Natural killer cell (primary cell): ENCODE results near the gene ELP4. TPM values are rescaled to one million over a fixed set of nuclear protein-coding genes. Genes with fewer than 3 reads are reported as not detected.
A peak's percentile ranks its signal among the peaks of the same experiment; 100 is the strongest.

Source experiments
- ATAC-seq, 3 donors: fragments of 150-1000 bp in 2 of 3; fragments of 200-7000 bp in 1 of 3; cut with Tn5 transposase; 1 replicate in 1 of 3; 2 replicates in 2 of 3; pipeline ENCODE4 v1.10.0; 2021; ENCODE audit warnings: mild to moderate bottlenecking in 2 of 3, moderate library complexity in 2 of 3
- DNase-seq, 2 donors: peaks; one replicate each; pipeline versions ENCODE4 v3.0.0 to v3.0.0-alpha.2; 2013 to 2021; ENCODE audit warnings: mixed read lengths in 1 of 2
- H3K27ac ChIP-seq: one replicate; pipeline ENCODE4 v1.5.1; 2013; ENCODE audit warnings: mild to moderate bottlenecking, low read length
- H3K27me3 ChIP-seq: one replicate; pipeline ENCODE4 v1.6.1; 2013; ENCODE audit warnings: low read length; ENCODE audit not compliant: control insufficient read depth, insufficient read depth
- H3K36me3 ChIP-seq: one replicate; pipeline ENCODE4 v1.6.1; 2013; ENCODE audit warnings: low read length; ENCODE audit not compliant: control insufficient read depth, insufficient read depth
- H3K4me1 ChIP-seq: one replicate; pipeline ENCODE4 v1.6.1; 2013; ENCODE audit warnings: low read length; ENCODE audit not compliant: control insufficient read depth, insufficient read depth
- H3K4me3 ChIP-seq: one replicate; pipeline ENCODE4 v1.5.1; 2013; ENCODE audit warnings: low read length
- H3K9me3 ChIP-seq: one replicate; pipeline ENCODE4 v1.6.1; 2013; ENCODE audit warnings: low read length; ENCODE audit not compliant: control insufficient read depth, insufficient read depth
- H3K27ac Mint-ChIP-seq, 2 donors: one replicate each; pipeline ENCODE4 v1.8.0; 2022; ENCODE audit warnings: mild to moderate bottlenecking in 2 of 2, mixed read lengths in 2 of 2, moderate library complexity in 1 of 2
- H3K27me3 Mint-ChIP-seq, 2 donors: one replicate each; pipeline ENCODE4 v1.8.0; 2022; ENCODE audit warnings: low read depth in 2 of 2, mixed read lengths in 2 of 2
- H3K36me3 Mint-ChIP-seq: one replicate; pipeline ENCODE4 v1.8.0; 2022; ENCODE audit warnings: mixed read lengths
- H3K4me1 Mint-ChIP-seq, 2 donors: one replicate each; pipeline ENCODE4 v1.8.0; 2022; ENCODE audit warnings: mixed read lengths in 2 of 2
- H3K4me3 Mint-ChIP-seq: one replicate; pipeline ENCODE4 v1.8.0; 2022; ENCODE audit warnings: mild to moderate bottlenecking, moderate library complexity, mixed read lengths
- H3K9me3 Mint-ChIP-seq, 2 donors: one replicate each; pipeline ENCODE4 v1.8.0; 2022; ENCODE audit warnings: mixed read lengths in 2 of 2
- WGBS: methylation state at CpG from one replicate; pipeline ENCODE4 v1.1.7; 2013; ENCODE audit warnings: missing lambda C conversion rate; ENCODE audit not compliant: insufficient coverage; 5-methylcytosine and 5-hydroxymethylcytosine counted together
- intact Hi-C: fragments of 100-400 bp; cut with micrococcal nuclease; formaldehyde crosslinking; loops from one replicate; pipeline ENCODE4 v1.14.2; 2022
- total RNA-seq, 4 donors: library from RNA; stranded (reverse); fragments of 120-200 nt in 1 of 4; gene quantifications; one replicate each; pipeline versions ENCODE4 v1.2.3 to v1.2.4, GENCODE V29; 2013 to 2022
- TF ChIP-seq, protein P1 (sequence below): fragments of 200-600 bp; IDR thresholded peaks from one replicate; pipeline ENCODE4 v1.8.0; 2022; ENCODE audit warnings: antibody characterized with exemption

ELP4 gene
- total RNA-seq, 3 donors from 2014 or later (not counting 1 experiment from before 2014, with no cell fraction given): 22.8 to 29.6 (median 23.4) TPM

- intact Hi-C loops: no loop called here
- H3K4me3 Mint-ChIP-seq: peak overlapping the region; percentile 71
- H3K36me3 ChIP-seq: no peaks in the 10 kb centered on the region
- H3K27ac Mint-ChIP-seq: no peak overlapping the region
- peak in 1 of 2 donors; percentile 34 for DNase-seq
- 3% methylated on average over 48 of the region's 48 CpGs for WGBS
- no peak overlapping the region for H3K4me3 ChIP-seq
- peak in 1 of 3 donors; percentile 38 for ATAC-seq
- H3K4me1 Mint-ChIP-seq: peaks cover 22 to 32% of the 10 kb centered on the region in 2 donors
- TF ChIP-seq, protein P1, sequence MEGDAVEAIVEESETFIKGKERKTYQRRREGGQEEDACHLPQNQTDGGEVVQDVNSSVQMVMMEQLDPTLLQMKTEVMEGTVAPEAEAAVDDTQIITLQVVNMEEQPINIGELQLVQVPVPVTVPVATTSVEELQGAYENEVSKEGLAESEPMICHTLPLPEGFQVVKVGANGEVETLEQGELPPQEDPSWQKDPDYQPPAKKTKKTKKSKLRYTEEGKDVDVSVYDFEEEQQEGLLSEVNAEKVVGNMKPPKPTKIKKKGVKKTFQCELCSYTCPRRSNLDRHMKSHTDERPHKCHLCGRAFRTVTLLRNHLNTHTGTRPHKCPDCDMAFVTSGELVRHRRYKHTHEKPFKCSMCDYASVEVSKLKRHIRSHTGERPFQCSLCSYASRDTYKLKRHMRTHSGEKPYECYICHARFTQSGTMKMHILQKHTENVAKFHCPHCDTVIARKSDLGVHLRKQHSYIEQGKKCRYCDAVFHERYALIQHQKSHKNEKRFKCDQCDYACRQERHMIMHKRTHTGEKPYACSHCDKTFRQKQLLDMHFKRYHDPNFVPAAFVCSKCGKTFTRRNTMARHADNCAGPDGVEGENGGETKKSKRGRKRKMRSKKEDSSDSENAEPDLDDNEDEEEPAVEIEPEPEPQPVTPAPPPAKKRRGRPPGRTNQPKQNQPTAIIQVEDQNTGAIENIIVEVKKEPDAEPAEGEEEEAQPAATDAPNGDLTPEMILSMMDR: no peak
- H3K36me3 Mint-ChIP-seq: peaks cover 11% of the 10 kb centered on the region
- peaks cover 88% of the 10 kb centered on the region for H3K27me3 ChIP-seq
- no peaks in the 10 kb centered on the region for H3K9me3 Mint-ChIP-seq
- peaks cover 59% of the 10 kb centered on the region for H3K4me1 ChIP-seq
- peaks cover 24% of the 10 kb centered on the region for H3K9me3 ChIP-seq
- peaks cover 39 to 62% of the 10 kb centered on the region in 2 donors for H3K27me3 Mint-ChIP-seq
- H3K27ac ChIP-seq: no peak overlapping the region
Measured at GRCh38 chr11:31817054-31817620, 307.6 kb downstream of the ELP4 start.

GRCh38 chr11:31817621-31818424 is 308.3 kb downstream of the ELP4 start:
- Histone ChIP-seq H3K36me3 (no peaks in the 10 kb centered on the region), H3K4me1 (peaks cover 52% of the 10 kb centered on the region), H3K27ac (no peak overlapping the region), H3K9me3 (peaks cover 26% of the 10 kb centered on the region), H3K27me3 (peaks cover 88% of the 10 kb centered on the region), H3K4me3 (no peak overlapping the region)
- ATAC-seq (peak in 1 of 3 donors; percentile 27), DNase-seq (no peak)
- Mint-ChIP-seq H3K27me3 (peaks cover 39 to 60% of the 10 kb centered on the region in 2 donors), H3K4me1 (peaks cover 16 to 25% of the 10 kb centered on the region in 2 donors), H3K36me3 (peaks cover 14% of the 10 kb centered on the region), H3K4me3 (peak overlapping the region; percentile 71), H3K27ac (no peak overlapping the region), H3K9me3 (no peaks in the 10 kb centered on the region)
- intact Hi-C loops: no loop called here
- WGBS: 7% methylated on average over 57 of the region's 58 CpGs
- TF ChIP-seq, protein P1: no peak

DNA sequence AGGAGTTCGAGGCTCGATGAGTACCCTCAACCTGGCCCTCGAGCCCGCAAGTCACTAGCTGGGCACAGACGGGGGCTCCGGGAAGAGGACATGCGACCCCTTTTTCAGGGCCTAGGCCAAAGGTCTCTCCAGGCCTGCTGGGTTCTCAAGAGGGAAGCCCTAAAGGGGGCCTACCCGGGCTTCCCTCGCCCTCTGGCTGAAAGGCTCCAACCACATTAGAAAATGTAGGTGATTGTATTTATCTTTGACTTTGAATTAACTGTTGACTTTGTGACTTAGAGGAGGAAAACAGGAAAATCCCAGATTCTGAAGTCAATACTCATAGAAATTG is 308.8 kb downstream of the ELP4 start:
- intact Hi-C loops: no loop called here
- no peak for ATAC-seq

More for the DNA sequence above, 308.8 kb downstream of the ELP4 start:
- Histone ChIP-seq H3K27me3 (peaks cover 89% of the 10 kb centered on the region), H3K4me3 (no peak overlapping the region), H3K9me3 (peaks cover 24% of the 10 kb centered on the region), H3K4me1 (peaks cover 47% of the 10 kb centered on the region), H3K27ac (no peak overlapping the region), H3K36me3 (no peaks in the 10 kb centered on the region)
- DNase-seq: no peak
- TF ChIP-seq, protein P1: no peak
- H3K4me3 Mint-ChIP-seq: peak overlapping the region; percentile 71
- H3K9me3 Mint-ChIP-seq: no peaks in the 10 kb centered on the region
- WGBS: 12% methylated on average over 9 of the region's 9 CpGs
- peaks cover 16 to 24% of the 10 kb centered on the region in 2 donors for H3K4me1 Mint-ChIP-seq
- peaks cover 14% of the 10 kb centered on the region for H3K36me3 Mint-ChIP-seq
- peaks cover 44 to 66% of the 10 kb centered on the region in 2 donors for H3K27me3 Mint-ChIP-seq
- no peak overlapping the region for H3K27ac Mint-ChIP-seq
